Right ventricle myocardium superior (tissue), 1 donor: ENCODE measurements around the gene MITF. TPM values are rescaled to one million over a fixed set of nuclear protein-coding genes. Genes with fewer than 3 reads are reported as not detected.

ENCODE experiments used
- ATAC-seq: fragments of 200-7000 bp; cut with Tn5 transposase; one replicate; pipeline ENCODE4 v1.9.1; 2020; ENCODE audit warnings: mild to moderate bottlenecking; ENCODE audit not compliant: poor library complexity
- DNase-seq: peaks from one replicate; pipeline ENCODE4 v3.0.0-alpha.2; 2020
- intact Hi-C: fragments of 100-400 bp; cut with DNase I; formaldehyde crosslinking; loops from one replicate; pipeline ENCODE4 v1.11.2; 2022
- total RNA-seq: library from RNA; stranded (reverse); fragmentation: NEBNext Ultra II Directional; extraction: Animal tissue kit (Norgen Biotek cat#: 25700); gene quantifications from one replicate; pipeline ENCODE4 v1.2.1, GENCODE V29; 2021
- donor health status: DM: no; HTN: yes; CAD: no; lungs with severe emphysema.

The MITF gene
- total RNA-seq, 1 donor from 2014 or later: 65.5 TPM

GRCh38 chr3:69720824-69721223 lies 18.4 kb upstream of the MITF start:
- ATAC-seq (peak; percentile 42), DNase-seq (no peak)
- intact Hi-C loops: no loop called here

DNA sequence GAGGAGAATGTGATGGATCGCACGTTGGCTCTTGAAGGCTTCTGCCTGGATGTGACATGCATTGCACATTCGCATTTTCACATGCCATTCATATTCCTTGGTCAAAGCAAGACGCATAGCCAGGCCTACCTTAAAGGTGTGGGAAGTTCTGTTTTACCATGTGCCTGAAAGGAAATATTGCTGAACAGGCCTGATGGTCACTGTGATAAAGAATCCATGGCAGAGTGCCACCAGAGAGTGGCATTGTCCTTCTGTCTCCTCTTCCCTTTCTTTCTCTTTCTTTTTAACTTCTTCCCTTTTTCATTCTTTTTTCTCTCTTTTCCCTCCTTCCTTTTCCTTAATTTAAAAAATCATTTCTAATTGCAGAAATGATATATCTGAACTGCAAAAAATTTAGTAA lies 15.9 kb upstream of the MITF start:
- intact Hi-C loops: no loop called here
- DNase-seq (no peak), ATAC-seq (no peak)

- ATAC-seq (peak; percentile 86), DNase-seq (no peak)
- intact Hi-C loops: no loop called here
Measured at GRCh38 chr3:69724722-69725435, 14.4 kb upstream of the MITF start.

- ATAC-seq (no peak), DNase-seq (no peak)
- intact Hi-C loops: no loop called here
Measured at GRCh38 chr3:69725994-69726571, 13.2 kb upstream of the MITF start.

GRCh38 chr3:69729147-69729919 lies 9.9 kb upstream of the MITF start:
- intact Hi-C loops: no loop called here
- ATAC-seq (no peak), DNase-seq (no peak)

- intact Hi-C loops: loop anchor here (10.0 kb wide), 1 partner anchor 54 kb away; no protein-coding TSS in a partner anchor
- DNase-seq: no peak
- ATAC-seq: no peak
Measured at GRCh38 chr3:69731080-69731479, 8.2 kb upstream of the MITF start.

- intact Hi-C loops: loop anchor here (10.0 kb wide), 1 partner anchor 49 kb away; no protein-coding TSS in a partner anchor
- no peak for ATAC-seq
- DNase-seq: no peak
Measured at GRCh38 chr3:69735893-69736292, 3.4 kb upstream of the MITF start.

- intact Hi-C loops: loop anchor here (10.0 kb wide), 1 partner anchor 47 kb away; no protein-coding TSS in a partner anchor
- ATAC-seq (no peak), DNase-seq (no peak)
Measured at GRCh38 chr3:69737392-69737791, 1.9 kb upstream of the MITF start.

- ATAC-seq: peak; percentile 28
- no peak for DNase-seq
- intact Hi-C loops: loop anchor here (10.0 kb wide), 1 partner anchor 46 kb away; no protein-coding TSS in a partner anchor
Measured at GRCh38 chr3:69738315-69738714, 949 bp upstream of the MITF start.

DNA sequence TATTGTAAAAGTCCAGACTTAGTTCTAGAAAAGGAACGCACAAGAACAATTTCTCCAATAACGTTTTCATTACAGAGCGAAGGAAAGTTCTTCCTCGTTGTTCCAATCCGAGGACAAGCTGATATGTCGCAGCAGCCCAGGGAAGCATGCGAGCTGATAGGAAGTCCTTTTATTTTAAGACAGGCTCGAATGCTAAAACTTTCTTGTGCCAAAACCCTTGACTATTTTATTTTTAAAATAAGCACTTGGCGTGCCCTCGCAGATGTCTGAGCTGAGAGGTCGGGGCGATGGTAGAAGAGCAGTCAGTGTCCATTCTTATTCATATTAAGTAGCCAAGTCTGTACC lies 433 bp upstream of the MITF start:
- peak; percentile 51 for ATAC-seq
- intact Hi-C loops: loop anchor here (10.0 kb wide), 1 partner anchor 46 kb away; no protein-coding TSS in a partner anchor
- peak; percentile 40 for DNase-seq

DNA sequence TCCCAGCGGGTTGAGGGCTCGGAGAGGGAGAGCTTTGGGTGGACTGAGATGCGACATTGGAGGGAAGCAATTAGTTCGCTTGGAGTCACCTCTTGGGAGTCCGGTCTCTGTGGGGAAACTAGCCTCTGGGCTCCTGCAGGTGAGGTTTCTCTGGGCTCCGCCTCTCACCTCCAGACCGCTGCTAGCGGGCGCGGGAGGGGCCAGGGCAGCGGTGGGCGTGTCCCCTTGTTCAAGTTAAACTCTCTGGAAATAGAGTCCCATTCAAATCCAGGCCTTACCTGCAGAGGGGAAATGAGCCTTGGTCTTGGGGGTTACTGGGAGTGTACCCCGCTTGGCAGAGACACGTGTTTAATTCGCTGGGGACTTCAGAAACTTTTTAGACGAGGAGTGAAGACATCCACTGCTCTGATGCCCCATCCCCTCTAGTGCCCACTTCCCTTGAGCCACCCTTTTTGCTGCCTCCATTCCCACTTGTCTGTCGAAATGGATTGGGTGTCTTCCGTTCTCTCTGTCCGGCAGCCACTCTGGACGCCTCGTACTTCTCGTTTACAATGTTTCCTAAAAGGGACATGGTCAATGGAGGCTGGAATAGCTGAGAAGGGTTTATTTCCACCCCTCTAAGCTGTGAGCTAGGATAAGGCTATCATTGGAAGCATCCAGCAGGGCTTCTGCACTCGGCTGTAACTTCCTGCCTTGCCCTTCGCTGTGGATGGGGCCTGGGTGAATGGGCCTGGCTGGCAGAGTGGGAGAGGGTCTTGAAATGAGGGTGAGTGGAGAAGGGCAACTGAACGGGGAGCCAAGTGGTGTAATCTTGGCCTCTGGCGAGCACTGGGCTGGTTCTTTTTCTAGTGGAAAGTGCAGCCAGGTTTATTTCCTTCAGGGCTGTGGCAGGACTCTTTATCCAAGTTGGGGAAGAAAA lies 1.1 kb downstream of the MITF start:
- peak; percentile 28 for ATAC-seq
- intact Hi-C loops: no loop called here
- peak; percentile 48 for DNase-seq

GRCh38 chr3:69741032-69741767 lies 1.9 kb downstream of the MITF start:
- intact Hi-C loops: no loop called here
- no peak for ATAC-seq
- no peak for DNase-seq

DNA sequence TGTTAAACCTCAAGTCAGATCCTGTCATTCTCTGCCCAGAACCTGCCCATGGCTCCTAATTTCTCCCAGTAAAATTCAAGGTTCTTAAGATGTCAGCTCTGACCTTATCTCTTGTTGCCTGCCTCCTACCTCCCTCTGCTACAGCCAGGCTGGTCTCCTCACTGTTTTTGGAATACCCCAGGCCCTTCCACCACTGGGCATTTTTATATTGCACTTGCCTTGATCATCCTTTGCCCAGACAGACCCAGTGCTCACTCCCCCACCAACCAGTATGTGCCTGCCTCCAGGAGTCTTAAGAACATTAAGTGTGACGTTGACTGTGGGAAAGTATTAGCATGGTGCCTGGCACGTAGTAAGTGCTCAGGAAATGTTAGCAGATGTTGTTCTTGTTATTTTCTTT lies 3.1 kb downstream of the MITF start:
- DNase-seq (no peak), ATAC-seq (no peak)
- intact Hi-C loops: no loop called here

DNA sequence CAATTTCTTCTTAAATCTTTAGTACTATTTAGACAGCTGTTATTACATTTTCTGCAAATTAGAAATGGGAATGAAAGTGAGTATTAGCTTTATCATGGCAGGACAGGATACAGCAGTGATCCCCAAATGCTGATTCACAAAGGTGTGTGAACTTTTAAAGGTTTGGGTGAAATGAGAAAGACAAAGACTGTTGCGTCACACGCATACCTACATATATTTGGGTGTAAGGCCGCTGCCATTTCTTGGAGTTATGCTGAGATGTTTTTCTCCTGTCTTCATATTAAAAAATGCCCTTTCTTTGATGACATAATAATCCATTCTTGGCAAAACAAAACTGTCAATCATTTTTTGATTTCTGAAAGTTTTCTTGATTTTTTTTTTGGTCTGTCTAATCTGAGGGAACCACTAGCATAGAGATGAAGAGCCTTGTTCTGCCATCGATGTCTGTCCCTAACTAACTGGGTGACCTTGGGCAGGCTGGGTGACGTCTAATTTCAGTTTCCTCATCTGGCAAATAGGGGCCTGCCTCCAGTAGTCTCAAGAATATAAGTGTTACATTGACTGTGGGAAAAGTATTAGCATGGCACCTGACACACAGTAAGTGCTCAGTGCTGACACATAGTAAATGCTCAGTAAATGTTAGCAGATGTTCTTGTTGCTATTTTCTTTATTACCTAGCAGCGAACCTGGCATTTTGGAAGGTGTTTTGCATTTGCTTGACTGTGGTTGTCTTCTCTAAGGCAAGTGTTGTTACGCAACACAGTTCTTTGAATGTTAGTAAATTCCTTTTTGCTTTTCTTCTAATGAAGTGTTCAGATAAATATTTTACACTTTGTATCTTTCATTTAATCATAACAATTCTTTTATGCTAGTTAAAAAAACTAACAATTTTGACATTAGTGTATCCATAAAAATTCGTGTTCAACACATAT lies 5.0 kb downstream of the MITF start:
- intact Hi-C loops: no loop called here
- ATAC-seq (no peak), DNase-seq (no peak)

DNA sequence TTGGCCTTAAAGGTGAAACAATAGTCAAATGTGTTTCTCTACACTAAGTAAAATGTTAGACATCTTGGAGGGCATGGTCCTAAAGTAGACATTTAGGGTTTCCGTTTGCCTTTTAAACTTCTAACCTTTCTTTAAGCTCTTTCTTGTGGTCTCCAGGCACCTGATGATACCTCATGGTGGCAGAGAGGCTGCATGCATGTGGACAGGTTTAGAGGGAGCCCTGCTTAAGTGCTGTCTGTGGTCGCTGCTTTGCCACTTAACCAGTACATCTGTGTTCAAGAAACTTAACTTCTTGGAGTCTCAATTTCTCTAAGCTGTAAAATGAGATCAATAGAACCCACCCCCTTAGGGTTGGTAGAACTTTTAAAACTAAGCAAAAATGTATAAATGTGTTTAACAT lies 6.2 kb downstream of the MITF start:
- DNase-seq (no peak), ATAC-seq (no peak)
- intact Hi-C loops: no loop called here

GRCh38 chr3:69746119-69746518 lies 6.9 kb downstream of the MITF start:
- peak; percentile 62 for ATAC-seq
- intact Hi-C loops: no loop called here

More at GRCh38 chr3:69746119-69746518, 6.9 kb downstream of the MITF start:
- DNase-seq: no peak
